Activated CD8-positive, alpha-beta memory T cell treated with anti-CD3 and anti-CD28 coated beads, Interleukin-2, amount 50 U/mL, for 1 hour (primary cell): ENCODE measurements around the gene ATP2A2.
"Not testable (repeated sequence)": the region's sequence is repeated elsewhere in the genome, so short reads cannot be mapped to it uniquely, and the experiment has no call there.

ENCODE experiments used
- DNase-seq: peaks from one replicate; pipeline ENCODE4 v3.0.0-alpha.2; 2020; ENCODE audit errors: extremely low read depth

Gene ATP2A2

DNA sequence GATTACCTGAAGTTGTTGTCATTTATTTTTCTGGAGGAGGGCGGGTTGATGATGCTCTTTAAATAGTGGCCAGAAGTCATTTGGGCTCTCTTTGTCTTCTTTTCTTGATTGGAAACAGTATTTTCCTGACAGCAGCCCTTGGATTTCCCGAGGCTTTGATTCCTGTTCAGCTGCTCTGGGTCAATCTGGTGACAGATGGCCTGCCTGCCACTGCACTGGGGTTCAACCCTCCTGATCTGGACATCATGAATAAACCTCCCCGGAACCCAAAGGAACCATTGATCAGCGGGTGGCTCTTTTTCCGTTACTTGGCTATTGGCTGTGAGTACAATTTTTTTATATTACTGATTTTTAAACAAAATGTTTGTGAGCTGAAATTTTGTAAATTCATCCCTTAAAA is 62.1 kb downstream of the ATP2A2 start:
- DNase-seq: no peak

DNA sequence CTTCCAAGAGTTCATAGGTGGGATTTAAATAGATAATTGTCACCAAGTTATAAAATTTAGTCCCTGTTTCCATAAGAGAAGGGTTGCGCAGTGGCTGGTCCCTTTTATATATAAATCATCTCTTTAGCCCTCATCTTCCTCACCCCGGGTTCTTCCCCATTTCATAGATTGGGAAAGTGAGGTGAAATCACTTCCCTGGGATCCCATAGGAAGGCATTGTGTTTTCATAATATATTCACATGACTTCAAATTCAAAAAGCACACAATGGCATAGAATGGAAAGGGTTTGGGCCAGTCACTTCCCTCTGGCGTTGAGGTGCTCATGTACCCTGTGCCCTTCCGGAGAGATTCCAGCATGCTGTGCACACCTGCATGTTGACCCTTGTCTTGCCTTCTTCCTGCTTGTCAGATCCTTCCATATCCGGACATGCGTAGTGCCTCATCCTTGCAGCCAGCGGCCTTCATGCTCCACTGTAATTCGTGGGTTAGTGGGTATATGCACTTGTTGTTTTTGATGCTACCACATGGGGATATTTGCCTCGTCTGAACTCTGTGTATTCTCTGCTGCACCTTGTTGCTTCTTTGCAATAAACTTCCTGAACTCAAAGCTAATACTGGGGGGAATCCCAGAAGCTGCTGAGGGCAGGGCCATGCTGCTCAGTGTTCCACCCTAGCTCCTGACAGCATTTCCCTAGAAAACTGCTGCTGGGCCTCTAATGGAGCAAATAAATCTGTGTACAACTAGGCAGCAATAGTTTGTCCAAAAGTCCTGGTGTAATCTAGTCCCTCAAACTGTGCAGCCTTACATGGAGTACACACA is 62.9 kb downstream of the ATP2A2 start:
- DNase-seq: no peak

DNA sequence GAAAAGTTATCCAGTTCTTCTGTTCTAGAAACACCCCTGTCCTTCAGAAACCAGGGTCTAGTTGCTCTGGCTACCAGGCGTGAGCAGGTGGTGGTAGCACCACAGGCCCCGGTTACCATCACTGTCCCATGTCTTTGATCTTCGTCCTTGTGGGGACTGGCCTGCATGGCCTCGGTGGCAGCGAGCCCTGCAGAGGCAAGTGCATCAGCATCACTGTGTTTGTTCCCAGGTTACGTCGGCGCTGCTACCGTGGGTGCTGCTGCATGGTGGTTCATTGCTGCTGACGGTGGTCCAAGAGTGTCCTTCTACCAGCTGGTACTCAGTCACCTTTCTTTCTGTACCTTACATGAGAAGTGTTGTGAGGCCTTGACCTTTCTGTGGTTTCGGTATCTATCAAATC is 63.6 kb downstream of the ATP2A2 start:
- no peak for DNase-seq

DNA sequence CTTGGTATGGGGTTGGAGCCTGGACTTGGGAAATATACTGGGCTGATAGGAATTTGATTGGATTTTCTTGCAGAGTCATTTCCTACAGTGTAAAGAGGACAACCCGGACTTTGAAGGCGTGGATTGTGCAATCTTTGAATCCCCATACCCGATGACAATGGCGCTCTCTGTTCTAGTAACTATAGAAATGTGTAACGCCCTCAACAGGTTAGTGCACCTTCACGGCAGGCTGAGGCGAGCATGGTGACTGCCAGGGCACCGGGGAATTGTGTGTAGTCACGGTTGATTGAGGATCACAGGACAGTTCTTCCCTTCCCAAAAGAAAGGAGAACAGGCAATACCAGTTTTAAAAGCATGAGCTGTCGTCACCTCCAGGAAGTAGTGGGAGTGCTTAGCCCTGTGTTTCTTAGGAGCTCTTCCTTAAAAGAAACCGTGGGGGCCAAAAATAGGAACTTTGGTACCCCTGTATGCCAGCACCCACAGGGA is 64.2 kb downstream of the ATP2A2 start:
- no peak for DNase-seq

DNA sequence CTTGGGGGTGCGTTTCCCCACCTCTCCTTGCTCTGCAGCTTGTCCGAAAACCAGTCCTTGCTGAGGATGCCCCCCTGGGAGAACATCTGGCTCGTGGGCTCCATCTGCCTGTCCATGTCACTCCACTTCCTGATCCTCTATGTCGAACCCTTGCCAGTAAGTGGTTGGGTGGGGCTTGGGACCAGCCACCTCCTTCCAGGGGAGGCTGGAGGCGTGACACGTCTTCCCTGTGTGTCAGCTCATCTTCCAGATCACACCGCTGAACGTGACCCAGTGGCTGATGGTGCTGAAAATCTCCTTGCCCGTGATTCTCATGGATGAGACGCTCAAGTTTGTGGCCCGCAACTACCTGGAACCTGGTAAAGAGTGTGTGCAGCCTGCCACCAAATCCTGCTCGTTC is 64.9 kb downstream of the ATP2A2 start:
- no peak for DNase-seq

DNA sequence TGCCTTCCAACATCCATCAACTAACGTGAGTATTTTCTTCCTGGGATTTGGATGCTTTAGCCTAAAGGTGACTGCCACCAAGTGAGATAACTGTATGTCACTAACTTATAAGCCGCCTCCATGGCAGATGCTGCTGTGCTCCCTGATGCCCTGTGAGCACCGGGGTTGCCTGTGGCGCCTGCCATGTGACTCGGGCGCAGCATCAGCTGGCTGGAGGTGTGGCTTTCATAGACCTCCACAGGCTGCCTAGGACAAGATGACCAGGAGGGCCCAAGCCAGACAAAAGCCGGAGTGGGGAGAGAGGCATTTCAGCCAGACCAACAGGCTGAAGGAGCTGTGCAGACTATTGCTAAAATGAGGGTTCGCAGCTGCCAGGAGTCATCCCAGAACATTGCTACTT is 66.7 kb downstream of the ATP2A2 start:
- no peak for DNase-seq

DNA sequence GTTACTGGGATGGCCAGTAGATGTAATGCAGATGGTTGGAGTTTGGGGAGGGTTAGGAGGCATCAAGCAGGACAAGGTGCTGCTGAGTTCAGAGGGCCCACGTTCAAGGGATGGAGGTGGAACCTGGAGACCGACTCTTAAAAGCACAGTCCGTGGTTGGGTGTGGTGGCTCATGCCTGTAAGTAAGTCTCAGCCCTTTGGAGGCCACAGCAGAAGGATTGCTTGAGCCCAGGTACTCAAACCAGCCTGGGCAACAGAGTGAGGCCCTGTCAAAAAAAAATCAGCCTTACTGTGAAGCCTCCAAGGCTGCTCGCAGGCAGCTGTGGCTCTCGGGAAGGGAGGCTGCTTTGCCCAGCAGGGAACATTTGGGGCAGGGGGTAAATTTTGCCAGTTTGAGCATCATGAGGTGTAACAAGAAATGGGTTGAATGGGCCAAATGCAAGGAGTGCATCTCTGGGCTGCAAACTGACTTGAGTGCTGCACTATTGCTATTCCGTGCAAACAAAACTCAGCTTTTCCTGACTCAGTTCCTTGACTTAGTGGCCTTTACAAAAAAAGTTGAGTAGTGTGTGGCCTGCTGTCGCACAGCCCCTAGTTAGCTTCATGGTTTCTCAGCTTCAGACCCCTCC is 67.5 kb downstream of the ATP2A2 start:
- no peak for DNase-seq

DNA sequence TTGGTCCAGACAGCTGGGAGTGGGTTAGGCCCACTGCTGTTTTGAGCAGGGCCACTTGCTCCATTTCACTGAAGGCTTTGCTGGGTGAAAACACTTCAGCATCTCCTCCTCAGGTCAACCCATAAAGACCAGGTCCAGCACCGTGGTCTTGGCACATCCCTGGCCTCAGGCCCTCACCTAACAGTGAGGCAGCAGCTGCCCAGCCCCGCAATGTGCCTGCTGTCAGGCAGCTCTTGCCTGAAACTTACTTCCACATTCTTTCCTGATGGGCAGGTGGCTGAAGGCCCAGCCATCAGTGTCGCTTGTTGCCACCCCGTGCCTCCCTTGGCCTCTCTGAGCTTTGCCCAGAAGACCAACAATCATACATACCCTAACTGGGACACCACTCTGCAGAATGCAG is 68.0 kb downstream of the ATP2A2 start:
- no peak for DNase-seq

DNA sequence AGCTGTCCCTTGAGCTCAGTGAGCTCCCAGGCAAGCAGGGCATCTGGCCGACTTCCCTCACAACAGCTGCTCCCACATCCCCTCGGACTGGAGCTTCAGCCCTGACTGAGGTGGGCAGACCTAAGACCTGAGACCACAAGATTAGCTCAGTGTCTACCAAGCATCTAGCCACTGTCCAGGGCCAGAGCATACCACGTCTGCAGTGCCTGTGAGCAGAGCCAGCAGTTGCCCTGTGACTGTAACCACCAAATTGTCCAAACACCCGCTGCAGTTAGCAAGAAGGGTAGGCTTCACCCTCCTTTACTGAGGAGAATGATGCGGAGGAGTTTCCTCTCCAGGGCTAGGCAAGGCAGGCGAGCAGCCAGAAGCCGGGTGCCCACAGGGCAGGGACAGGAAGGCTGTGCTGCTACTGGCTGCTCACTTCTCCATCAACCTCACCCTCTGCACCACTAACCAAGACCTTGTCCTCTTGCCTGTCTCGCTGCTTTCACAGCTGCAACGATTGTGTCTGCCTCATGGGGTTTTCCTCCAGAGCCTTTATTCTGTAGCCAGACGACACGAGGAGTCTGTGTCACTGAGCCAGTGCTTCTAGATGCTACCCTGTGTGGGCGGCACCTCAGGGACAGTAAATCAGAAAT is 68.6 kb downstream of the ATP2A2 start:
- DNase-seq: peak; percentile 12

DNA sequence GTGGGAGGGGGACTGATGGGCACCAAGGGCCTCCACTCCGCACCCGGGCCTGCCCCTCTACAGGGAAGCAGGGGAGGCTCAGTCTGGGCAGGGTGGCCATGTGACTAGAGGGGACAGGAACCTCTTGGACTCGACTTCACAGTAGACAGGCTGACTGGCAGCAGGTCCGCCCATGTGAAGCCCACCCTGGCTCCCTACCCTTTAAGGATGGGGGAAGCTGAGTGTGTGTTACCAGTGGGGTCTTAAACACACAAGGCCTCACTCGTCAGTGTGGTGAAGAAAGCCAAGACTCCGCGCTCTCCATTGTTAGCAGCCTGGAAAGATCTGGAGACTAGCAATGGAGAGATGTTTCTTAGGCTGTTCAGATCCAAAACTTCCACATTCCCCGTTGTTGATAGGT is 70.1 kb downstream of the ATP2A2 start:
- no peak for DNase-seq

DNA sequence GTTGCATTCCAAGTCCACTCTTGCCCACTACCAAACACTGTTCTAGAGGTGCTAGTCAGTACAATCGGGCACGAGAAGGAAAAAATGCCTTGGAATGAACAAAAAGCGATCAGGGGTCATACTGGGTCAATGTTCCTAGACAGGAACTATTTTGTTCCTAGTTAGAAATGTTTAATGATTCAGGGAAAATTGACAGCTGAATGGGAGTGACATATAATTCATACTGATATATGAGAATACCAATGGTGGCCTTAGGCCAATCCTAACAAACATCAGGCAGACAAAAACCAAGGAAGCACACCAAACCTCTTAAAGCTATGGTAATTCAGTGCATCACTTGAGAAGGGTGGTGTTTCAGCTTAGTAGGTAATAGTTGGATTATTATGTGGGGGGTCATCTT is 71.4 kb downstream of the ATP2A2 start:
- DNase-seq: no peak

DNA sequence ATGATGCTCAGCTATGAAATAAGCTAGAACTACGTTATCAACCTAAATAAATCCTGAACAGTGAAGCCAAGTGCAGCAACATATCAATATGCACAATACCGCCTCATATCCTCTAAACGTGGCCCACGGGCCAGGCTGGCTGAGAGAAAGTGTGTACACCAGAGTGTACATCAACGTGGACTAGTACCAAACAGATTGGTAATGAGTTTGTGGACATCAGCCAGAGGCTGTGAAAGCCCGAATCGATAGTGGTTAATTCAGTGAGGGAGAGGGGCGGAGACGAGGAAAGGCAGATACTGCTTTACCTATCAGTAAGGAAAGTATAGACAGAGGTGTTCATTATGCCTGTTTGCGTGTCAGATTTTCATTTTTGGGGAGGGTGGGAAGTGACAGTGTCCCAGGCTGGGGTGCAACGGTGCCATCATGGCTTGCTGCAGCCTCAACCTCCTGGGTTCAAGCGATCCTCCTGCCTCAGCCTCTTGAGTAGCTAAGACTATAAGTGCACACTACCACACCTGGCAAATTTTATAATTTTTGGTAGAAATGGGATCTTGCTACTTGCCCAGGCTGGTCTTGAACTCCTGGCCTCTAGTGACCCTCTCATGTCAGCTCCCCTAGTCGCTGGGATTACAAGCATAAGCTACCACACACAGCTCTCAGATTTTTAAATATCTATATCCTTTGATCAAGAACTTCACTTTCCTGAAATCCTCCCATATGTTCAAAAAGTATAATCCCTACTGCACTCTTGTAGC is 72.3 kb downstream of the ATP2A2 start:
- DNase-seq: no peak

DNA sequence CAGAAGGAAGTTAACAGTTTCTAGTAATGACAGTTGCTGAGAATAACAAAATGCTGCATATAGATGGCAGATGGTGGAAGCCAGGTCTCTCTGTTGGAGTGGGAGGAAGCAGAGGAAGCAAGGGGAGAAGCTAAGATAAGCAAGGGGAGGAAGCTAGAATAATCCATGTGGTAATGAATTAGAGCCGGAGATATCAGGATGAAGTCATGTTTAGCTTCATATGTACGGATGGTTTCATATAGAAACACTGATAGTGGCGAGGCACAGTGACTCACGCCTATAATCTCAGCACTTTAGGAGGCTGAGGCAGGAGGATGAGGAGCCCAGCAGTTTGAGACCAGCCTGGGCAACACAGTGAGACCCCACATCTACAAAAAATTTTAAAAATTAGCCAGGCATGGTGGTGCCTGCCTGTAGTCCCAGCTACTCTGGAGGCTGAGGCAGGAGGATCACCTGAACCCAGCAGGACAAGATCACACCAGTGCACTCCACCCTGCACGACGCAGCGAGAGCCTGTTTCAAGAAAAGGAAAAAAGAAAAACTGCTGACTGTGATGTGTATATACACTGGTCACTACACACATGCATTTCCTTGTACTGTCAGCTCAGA is 73.2 kb downstream of the ATP2A2 start:
- DNase-seq: no peak

DNA sequence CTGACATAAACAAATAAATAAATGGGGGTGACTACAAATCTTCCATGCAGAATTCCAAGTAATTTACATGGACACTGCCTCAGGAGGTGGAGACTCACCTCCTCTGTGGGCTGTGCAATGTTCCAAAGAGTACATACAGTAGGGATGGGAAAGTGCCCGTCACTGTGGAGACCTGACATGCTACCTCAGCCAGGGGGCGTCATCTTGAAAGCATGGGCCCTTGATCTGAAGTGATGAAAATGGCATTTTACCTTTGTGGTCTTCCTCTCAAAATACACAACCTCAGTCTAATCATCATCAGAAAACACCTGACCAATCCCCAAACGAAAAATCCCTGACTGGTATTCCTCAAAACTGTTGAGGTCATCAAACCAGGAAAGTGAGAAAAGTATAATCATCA is 74.0 kb downstream of the ATP2A2 start:
- no peak for DNase-seq

DNA sequence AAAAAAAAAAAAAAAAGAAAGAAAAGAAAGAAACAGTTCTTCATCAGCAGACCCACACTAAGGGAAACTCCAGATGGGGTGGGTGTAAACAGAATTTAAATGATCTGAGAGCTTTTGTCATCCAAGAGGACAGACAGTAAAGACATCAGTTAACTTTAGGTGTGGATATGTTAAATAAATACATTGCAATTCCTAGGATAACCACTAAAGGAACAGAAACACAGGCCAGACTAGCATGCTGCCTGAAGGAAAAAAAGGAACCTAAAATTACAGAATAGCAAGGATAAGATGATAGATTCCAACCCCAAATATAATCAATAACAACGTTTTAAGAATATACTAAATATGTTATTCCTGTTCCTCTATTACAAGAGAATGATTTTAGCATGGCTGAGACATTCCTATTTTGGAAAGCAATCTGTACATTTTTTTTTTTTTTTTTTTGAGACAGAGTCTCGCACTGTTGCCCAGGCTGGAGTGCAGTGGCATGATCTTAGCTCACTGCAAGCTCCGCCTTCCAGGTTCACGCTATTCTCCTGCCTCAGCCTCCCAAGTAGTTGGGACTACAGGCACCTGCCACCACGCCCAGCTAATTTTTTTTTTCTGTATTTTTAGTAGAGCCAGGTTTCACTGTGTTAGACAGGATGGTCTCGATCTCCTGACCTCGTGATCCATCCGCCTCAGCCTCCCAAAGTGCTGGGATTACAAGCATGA is 77.5 kb downstream of the ATP2A2 start:
- DNase-seq: not testable (repeated sequence)

DNA sequence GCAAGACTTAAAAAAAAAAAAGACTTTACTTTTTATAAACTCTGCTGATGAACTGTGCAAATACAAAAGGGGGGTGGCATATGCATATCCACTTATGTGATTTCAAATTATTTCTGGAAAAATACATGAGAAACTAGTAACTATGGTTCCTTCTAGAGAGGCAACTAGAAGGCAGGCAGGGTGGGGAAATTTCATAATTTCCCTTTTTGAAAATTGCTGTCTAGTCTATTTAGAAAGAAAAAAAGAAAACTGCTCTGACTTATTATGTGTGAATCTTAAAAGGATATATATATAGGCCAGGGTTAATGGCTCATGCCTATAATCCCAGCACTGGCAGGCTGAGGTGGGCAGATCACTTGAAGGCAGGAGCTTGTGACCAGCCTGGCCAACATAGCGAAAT is 80.2 kb downstream of the ATP2A2 start:
- DNase-seq: no peak

DNA sequence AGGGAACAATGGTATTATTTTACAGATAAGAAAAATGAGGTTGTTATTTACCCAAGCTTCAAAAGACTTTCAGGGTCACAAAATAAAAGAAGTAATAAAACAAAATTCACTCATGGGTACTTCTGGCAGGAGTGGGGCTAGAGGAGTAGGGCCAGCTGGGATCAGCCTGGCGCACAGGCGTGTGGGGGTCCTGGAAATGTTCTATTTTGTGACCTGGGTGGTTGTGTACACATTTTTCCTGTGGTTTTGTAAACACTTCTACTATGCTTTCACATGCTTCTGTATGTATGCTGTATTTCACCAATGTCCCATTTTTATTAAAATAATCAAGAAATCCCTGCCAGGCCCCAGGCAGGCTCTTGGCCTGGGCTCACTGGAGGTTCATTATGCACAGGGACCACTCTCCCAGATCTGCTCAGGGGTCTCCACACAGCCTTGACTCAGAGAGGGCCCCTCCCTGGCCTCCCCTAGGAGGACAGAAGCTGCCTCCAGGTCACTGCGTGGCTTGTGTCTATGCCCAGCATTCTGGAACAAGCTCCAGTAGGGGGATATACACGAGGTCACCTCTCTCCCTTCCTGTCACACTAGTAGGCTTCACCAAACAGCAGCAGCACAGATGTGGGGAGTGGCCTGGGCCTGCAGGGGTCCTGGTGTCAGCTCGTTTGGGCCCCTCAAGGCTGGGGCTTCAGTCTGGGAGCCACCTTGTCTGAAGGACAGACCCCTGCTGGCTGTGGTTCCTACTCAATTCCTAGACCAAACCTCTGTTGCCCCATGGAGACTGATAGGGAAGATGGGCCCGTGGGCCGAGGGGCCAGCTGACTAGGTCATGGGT is 84.7 kb downstream of the ATP2A2 start:
- DNase-seq: no peak

DNA sequence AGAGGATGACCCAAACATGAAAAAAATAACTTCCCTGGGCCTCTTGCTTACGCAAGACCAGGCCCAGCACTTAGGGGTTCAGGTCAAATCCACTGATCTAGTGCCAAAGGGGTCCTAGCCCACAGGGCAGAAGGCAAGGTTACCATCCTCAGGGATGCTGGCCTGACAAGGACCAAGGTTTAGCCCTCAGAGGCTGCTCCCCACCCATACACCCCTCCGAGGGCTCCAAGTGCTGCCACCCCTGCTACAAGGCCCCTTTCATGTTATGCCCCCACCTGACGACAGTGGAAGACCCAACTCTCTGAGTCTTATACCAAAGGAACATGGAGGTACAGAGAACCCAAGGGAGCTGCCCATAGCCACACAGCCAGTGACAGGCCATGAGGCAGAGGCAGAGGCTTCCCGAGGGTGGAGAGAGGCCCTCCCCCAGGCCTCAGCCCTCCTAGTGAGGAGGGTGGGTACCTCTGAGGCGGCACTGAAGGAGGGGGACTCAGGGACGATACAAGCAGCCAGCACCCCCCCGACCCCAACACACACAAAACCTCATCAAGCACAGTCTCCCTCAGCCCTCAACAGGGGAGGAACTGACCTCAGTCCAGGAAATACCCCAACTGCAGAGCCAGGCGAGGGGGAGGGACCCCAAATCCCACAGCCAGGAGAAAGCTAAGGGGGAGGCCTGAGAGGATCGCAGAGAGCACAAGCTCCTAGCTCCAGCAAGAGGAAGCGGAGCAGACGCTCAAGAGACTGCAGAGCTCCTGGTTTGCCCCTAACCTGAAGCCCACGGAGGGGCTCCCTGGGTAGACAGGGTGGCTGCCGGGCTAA is 85.5 kb downstream of the ATP2A2 start:
- DNase-seq: no peak

DNA sequence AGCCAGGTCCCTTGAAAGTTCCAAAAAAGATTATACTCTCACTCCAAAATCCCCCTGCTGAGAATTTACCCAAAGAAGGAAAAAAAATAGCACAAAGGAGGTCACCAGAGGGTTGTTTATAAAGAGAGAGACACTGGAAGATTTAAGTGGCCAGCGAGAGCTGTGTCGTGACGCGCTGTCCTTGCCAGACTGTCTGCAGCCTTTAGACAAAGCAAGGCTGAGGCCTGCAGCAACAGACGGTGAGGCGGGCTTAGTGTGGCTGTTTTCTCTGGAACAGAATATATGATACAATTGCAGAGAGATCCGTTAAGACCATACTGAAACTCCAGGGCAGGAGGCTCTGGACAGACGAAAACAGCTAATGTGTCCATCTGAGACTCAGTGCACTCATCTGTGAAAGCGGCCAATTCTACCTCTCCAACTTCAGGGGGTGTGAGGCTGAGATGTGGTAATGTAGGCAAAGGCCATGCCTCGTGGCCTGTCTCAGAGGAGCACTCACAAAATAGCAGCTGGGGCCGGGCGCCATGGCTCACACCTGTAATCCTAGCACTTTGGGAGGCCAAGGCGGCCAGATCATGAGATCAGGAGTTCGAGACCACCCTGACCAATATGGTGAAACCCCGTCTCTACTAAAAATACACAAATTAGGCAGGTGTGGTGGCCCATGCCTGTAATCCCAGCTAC is 86.3 kb downstream of the ATP2A2 start:
- DNase-seq: no peak
